Hepatocyte (in vitro differentiated cells): ENCODE results near the gene SGO1.

Experiments
- CTCF ChIP-seq: fragments of 200-600 bp; sonication (generic); IDR thresholded peaks from 2 replicates; pipeline ENCODE4 v1.5.1; 2016; ENCODE audit warnings: antibody characterized with exemption, mild to moderate bottlenecking; ENCODE audit not compliant: poor library complexity
- EZH2 ChIP-seq: fragments of 200-600 bp; sonication (generic); IDR thresholded peaks from 2 replicates; pipeline ENCODE4 v1.6.1; 2016; ENCODE audit warnings: antibody characterized with exemption, mild to moderate bottlenecking, borderline replicate concordance

- TF ChIP-seq CTCF (no peak), EZH2 (no peak)
These were observed 15.1 kb upstream of the SGO1 start for GRCh38 chr3:20201143-20201542.
